Fibroblast of the conjunctiva (primary cell): ENCODE results near the gene FYB1.
A peak's percentile ranks its signal among the peaks of the same experiment; 100 is the strongest.

Experiments used
- DNase-seq: peaks from one replicate; pipeline ENCODE4 v3.0.0-alpha.2; 2010; ENCODE audit warnings: low read depth

The FYB1 gene

DNA sequence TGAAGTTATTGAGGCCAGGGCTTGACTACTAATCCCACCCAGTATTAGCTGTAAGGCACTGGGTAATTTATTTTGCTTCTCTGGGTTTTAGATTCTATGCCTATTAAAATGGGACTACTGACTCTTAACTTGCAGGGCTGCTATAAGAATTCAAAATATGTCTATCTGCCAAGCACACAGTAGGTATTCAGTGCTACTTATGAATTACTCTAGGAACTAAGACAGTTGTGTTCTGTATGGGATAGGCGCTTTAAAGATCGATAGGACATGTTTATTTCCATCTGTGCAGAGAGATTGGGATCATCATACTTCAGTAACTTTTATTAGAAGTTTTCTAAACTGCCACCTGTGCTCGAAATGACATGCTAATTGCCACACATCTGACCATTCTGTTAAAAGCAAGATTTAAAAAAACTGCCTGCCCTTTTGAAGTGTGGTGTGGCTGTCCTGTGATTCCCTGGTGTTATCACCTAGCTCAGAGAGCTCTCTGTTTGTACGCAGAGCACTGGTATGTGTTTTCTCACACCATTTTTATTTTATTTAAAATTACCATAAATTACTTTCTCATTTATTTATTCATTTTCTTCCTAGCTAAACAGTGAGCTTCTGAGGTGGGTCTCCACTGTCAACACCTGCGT is 58.7 kb downstream of the FYB1 start:
- DNase-seq = no peak

DNA sequence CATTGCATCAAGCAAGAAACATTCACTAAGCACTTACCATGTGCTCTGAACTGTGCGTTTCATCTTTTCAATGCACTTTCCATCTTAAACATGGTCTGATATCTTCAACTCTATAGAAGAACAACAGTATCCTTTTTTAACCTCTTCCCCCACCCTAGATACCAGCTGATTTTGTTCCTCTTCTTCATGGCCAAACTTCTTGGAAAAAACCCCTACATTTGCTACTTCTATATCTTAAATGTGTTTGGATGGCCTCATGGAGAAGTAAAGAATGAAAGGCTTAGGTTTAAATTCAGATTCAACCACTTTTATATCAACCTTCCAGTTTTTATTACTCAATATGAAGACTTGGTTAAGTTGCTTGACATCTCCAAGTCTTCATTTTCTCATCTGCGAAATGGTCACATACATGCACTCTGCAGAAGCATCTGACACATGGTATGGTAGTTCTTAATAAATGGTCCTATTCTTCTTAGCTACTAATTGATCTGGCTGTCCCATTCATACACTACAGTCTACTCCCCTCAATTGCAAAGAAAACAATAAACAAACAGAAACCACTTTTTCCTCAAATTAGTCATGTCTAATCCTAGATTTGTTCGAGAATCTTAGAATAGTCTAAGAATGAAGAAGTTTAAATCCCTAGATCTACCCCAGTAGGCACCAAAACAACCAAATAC is 59.4 kb downstream of the FYB1 start:
- DNase-seq = no peak

DNA sequence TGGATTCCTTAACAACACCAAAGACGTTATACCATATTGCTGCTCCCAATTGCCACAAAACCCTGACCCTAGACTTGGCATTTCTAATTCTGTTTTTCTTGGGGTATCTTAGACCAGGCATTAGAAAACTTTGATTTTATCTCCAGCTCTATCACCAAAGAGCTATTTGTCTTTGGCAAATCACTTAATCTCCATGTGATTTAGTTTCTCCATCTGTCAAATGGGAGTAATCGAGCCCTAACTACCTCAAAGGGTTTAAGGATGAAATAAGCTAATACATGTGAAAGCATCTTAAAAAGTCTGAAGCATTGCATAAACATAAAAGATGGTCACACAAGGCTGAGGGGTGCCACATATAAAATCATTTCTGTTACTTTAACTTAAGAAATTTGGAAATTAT is 60.6 kb downstream of the FYB1 start:
- no peak for DNase-seq

DNA sequence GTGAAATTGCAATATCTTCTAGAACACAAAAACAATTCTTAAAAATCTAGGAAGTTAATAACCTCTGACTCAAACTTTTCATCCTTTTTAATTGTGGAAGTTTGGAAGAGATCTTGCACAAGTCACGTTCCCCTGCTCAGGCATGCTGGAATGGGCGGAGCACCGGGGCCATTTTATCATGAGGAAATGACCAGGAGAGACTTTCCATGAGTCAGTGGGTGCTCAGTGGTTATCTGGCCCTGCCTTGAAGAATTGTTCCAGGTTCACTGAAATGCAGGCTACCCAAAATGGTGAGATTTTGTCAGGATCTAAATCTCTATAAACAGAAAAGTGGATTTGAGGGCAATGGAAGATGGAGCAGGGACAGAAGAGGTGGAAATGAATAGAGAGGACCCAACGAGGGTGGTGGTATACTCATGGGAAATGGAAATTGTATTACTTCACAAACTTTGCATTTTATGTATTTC is 61.2 kb downstream of the FYB1 start:
- no peak for DNase-seq

DNA sequence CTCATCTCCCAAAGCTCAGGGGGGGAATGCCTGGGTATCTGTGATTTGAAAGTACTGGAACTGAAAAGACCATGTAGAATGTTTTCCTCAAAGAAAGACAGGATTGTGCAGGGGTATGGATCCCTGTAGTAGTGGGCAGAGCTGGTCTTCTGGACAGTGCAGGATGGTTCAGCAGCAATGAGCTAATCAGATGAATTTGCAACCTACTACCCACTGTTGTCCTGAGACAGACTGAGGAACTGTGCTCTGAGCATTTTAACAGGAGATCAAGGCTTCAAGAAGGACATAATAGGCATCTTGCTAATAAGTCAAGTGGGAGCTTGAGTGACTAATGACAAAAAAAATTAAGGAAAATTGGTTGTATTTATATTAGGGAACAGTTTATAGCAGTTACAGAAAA is 61.7 kb downstream of the FYB1 start:
- no peak for DNase-seq

DNA sequence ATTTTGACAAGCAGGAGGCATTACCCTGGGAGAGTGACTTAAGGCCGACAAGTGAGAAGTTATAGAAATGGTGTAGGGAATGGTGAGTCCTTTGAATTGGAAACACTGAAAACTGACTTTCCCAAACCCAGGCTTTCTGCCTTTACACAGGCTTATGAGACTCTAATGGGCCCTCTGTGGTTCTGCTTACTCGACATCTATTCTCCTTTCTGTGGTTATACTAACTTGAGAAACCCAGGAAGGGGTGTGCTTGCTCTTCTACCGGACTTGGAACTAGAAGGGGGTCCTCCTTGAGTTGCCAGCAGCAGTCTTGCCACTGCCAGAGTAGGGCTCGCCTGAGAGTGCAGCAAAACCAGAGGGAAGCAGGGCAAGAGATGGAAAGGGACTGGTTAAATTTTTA is 63.3 kb downstream of the FYB1 start:
- no peak for DNase-seq

DNA sequence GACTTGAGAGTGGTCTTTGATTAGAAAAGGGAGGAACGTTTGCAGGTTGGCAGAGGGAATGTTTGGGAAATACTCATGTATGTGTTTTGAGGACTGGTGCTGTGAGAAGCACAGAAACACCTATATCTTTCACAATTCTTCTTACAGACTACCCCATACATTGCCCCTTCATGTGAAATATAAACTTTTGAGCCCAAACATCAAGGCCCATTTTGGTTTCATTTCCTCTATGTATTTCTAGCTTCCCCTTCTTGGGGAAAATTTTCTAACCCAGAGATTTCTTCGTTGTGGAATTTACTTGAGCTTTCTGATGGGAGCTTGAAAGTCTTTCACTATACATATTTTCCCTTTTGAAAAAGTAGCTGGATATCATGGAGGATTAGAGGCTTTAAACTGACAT is 67.6 kb downstream of the FYB1 start:
- DNase-seq = no peak

DNA sequence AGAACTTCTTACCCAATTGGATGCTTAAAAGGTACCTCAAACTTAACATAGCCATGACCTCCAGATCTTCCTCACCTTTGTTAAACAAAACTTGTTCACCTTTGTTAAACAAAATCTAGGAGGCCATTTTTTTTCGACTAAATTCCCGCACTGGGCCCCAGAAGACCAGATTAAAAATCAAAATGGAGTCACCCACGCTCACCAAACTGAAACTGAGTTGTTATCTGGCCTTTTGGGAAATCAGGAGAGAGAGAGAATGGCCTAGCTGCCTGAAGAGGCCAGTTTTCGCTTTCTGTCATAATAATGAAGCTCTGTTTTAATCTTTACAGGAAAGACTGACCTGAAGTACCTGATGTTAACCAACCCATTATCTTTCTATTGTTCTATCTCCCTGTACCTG is 69.4 kb downstream of the FYB1 start:
- DNase-seq = no peak

DNA sequence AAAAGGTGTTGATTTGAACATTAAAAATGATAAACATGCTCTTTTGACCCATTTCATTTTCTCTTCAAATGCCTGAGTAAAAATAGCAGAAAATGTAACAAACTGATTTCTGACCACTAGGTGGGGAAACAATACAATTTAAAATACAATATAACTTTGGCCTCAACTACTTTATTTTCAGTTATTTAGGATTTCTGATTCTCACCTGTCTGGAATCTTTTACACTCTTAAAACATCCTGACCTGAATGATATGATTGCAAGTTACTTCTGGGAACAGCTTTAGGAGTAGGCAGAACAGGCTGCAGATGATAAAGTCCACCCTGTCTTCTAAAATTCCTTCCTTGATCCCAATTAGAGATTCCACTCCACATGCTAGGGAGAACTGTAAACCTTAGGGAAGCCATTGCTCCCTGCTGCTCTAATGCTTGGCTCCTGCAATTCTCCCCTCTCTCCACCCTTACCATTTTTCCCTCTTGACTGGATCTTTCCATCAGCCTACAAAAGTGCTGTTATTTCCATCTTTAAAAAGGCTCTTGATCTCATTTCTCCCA is 70.3 kb downstream of the FYB1 start:
- DNase-seq = no peak

DNA sequence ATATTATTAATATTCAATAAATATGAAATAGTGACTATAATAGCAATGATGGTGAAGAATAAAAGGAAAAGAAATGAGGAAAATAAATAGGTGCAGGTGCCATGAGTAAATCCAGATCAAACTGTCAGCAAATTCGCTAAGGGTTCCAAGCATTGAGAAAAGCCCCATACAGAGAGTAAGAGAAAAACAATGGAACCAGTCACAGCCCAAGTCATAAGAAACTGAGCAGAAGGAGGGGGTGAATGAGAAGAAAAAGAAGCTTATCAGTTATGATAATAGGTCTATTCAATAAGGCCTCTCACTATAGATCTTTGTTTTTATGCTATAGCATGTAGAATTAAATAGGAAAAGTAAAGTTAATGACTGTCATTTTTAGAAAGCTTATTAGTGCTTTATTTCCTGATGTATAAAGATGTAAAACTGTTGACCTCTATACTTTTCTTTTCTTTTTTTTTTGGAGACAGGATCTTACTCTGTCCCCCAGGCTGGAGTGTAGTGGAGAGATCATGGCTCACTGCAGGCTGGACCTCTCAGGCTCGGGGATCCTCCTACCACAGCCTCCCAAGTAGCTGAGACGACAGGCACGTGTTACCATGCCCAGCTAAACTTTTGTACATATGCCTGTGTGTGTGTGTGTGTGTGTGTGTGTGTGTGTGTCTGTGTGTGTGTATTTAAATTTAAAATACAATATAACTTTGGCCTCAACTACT is 72.4 kb downstream of the FYB1 start:
- no peak for DNase-seq

DNA sequence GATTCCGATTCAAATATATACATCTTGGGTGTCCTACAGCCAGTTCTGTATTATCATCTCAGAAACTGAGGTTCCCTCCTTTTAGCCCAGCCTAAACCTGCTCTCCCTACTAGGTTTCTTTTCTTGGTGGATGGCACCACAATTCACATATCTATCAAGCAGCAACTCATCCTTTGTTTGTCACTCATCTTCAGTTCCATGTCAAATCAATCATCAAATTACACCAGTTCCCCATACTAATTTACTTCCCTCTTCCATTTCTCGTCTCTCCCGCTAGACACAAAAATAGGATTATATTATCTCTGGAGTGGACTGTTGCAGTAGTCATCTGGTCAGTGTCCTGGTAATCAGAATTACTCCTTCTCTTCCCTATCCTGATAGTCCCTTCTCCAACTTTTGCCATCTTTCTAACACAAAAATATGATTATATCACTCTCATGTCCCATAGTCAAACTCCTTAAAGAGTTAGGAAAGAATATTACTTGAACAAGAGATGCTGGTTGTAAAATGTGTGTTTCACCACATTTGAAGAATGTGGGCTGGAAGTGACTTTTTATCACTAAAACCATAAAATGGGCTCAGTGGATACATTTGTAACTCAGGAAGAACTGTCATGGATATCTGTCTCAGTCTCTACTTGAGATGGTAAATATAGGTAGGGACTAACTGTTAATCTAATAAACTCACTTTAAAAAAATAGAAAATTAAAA is 76.1 kb downstream of the FYB1 start:
- DNase-seq = no peak

DNA sequence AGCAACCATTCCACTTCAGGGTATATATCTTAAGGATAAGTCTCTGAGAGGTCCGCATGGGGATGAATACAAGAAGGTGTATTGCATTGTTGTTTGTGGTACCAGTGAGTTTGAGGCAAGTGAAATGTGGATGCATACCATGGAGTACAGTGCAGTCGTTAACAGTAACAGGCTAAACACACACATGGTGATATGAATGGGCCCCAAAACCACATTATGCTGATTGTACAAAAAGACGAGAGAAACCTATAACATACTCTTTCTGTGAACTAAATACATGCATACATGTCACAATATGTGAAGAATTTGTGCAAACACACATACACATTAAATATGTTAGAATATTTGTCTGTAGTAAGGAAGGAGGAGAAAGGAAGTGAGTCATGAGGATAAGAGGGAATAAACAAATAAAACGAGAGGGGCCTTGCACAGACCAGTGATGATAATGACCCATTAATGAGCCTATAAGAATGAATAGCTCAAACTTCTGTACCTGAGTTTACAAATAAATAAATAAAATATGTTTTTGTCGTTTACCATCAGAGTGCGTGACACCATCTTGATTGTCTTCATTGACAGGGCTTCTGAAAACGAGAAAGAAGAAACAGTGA is 78.7 kb downstream of the FYB1 start:
- DNase-seq = no peak

DNA sequence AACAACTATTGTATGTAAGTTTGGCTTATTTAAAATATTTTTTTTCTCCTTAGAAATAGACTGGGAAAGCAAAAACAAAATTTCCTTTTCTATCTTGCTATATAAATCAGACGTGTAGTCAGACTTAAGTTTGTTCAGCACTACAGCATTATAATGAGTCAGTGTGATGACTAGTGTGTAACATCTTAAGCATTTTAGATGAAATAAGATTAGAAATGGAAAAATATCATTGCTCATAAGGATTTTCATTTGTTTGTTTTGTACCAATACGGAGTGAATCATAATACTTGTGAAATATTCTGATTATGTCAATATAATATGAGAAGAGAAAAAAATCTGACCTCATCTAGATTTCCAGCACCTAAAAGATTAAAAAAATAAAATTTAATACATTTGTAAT is 80.5 kb downstream of the FYB1 start:
- DNase-seq = peak; percentile 44

DNA sequence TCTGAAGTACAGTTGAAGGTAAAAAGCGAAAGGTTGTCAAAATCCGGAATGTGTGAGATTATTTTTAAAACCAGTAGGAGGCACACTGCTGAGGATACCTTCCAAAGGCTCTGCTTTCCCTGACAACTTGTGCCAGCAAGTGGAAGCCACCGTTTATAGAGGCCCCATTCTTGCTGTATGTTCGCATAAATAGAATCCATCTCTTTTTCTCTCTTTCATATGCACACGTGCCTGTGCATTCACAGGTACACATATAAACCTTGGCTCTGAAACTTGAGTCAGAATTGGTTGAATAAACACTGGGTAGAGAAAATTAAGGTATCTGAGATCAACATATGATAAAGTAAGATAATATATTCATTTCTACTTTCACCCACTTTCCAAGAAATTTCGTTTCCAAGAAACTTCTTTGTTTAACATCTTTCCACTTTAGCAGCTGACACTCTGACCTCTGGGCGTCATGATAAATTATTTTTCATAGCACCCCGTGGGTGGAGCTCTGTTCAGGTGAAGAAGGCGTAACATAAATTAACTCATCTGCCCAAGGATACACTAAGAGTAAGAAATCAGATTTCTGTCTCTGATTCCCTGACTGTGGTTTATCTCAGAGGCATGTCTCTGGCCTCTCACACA is 81.4 kb downstream of the FYB1 start:
- no peak for DNase-seq

DNA sequence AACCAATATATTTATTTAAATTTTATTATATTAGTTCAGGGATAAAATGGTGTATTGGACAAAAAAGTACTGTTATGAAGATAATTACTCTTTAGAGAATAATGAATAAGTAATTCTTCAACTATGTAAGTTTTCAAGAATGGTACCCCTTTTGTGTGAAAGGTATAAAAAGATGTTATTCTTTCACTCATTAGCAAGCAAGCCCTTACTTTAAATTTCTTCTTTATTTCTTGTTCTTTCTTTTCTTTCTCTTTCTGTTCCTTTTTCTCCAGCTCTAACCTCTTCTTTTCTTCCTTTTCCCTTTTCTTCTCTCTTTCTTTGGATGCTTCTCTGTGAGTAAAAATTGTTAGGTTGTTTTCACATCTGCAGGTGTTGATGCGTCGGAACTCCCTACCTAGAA is 82.0 kb downstream of the FYB1 start:
- no peak for DNase-seq

DNA sequence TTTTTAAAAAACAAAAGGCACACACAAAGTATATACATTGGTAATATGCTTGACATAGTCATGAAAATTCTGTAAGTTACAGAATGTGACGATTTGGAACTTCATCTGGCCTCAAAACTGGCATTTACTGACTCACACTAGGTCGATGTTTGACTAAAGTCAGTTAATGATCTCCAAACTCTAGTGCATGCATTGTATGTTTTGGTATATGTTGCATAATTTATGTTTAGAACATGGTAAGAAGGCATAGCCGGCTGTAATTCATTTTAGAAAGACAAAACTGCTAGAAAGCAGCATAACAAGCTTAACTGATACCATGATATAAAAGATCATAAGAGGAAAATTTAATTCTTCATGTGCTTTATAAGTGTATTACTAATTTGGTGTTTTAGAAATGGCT is 86.6 kb downstream of the FYB1 start:
- no peak for DNase-seq

DNA sequence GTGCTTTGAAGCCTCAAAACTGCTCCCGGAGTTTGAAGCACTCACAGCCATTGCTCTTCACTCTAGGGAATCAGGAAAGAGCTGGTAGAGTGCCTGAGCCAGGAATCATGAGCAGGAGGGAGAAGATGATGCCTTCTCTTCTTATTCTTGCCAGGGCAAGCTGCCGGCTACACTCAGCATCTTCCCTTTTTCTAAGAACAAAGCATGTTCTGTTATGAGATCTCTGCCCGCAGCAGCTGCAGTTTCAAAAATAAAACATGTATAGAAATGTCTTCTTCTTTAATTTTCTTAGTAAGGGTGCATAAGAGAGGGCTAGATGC is 87.3 kb downstream of the FYB1 start:
- DNase-seq = no peak

DNA sequence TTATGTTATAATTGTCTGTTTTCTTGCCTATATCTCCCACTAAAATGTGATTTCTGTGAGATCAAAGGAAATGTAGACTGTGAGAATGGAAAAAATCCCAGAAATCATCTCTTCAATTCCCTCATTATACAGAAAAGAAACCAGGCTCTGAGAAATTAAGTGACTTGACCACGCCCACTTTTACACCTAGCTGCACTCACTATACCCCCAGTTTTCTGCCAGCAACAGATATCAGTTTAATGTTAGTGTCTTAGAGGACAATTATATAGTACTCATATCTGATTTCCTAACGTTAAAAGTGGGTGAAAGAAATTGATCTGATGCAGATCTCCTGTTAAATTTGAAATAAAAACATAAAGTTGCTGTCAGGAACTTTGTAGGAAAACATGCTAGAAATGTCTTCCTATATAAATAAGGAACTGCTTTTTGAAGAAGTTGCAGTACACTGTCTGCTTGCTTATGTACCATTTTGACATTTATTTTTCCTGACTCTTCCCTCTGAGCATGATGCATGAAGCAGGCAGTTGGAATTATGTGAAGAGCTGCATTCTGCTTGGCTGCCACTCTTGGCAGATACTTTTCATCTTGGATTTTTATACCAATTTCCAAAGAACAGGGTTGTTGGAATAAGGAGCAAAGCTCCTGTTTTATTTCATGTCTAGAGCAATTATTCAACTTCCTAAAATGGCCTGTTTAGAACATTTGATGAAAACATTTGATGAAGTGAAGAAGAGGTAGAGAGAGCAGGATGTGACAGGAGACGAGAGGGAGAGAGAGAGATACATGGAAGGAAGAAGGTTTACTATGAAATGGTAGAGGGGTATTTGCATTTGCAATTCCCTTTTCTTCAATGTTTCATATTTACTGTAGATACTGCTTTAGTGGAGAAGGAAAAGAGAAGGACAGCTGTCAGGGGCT is 87.9 kb downstream of the FYB1 start:
- no peak for DNase-seq

DNA sequence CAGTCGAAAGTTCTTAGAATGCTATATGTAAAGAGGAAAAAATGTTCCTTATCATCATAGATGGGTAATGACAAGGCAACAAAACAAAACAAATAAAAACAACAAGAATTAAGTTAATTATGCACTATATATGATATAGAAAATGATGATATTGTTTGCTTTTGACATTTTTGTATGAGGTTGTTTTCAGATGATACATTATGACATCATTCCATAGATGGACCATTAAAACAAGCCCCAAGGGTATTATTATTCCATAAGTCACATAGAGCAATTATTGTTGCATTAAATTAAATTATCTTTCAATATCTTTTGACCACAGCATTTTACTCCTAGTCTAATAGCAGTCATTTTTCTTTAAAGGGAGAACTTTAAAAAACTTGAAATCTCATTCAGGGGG is 88.6 kb downstream of the FYB1 start:
- DNase-seq = no peak

DNA sequence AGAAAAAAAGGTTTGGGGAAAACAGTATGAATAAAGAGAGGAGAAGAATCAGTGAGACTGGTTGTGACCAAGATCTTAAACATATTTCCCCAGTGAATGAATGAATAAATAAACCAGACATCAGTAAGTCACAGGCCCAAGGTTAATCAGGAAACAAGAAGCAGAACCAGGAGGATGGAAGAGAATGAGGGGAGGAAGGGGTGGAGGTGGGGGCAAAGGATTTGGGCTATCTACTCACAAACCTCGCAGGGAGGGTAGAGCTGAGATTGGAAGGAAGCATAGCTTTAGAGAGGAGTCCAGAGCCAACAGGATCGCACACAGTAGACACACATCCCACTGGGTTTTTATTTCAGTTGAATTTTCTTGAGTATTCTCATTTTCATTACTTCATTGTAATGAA is 97.4 kb downstream of the FYB1 start:
- no peak for DNase-seq

DNA sequence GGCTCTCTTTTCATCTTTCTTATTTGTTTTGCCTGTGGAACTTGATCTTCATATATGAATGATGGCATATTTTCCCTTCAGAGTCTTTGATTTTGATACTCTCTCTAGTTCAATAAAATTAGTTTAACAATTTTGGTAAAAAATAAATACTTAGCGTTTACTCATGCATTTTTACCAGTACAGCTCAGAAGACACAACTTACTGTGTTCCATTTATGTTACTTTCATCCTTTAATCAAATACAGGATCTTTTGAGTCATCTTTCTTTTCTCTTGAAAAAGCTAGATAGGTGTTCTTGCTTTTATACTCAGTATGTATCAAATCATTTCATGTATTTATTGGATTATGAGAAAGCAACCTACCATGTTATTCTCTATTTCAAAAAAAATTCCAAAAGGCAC is 98.0 kb downstream of the FYB1 start:
- no peak for DNase-seq
